Fibroblast of lung (primary cell): ENCODE data around the gene DEFB124.

Source experiments
- CTCF ChIP-seq, 2 donors: IDR thresholded peaks in 1 of 2; conservative IDR thresholded peaks in 1 of 2; 1 replicate in 1 of 2; 2 replicates in 1 of 2; pipeline ENCODE4 v1.5.1; 2011 to 2012; ENCODE audit warnings: low read length in 2 of 2, control low read depth in 1 of 2, inconsistent platforms in 1 of 2, low read depth in 1 of 2, mild to moderate bottlenecking in 1 of 2
- EZH2 ChIP-seq: IDR thresholded peaks from 2 replicates; pipeline ENCODE4 v1.5.1; 2012; ENCODE audit warnings: low read length, control low read depth, mild to moderate bottlenecking; ENCODE audit errors: missing control alignments

- TF ChIP-seq CTCF (conservative IDR thresholded peaks at IDR 0.05 in 1 of 2, IDR thresholded peaks at IDR 0.05 in 1 of 2; ENCODE audit: low read depth in 1 of 2, low read length in 2 of 2) (no peak), EZH2 (no peak)
Observed at GRCh38 chr20:31430568-31431115, 44.3 kb downstream of the DEFB124 start.
